C4-2B (cell line): Measurements from ENCODE around the gene TMCC2.

Experiments used
- CTCF ChIP-seq: fragments of 450-650 bp; conservative IDR thresholded peaks from 2 replicates; pipeline ENCODE4 v1.5.1; 2017; ENCODE audit warnings: mild to moderate bottlenecking
- ZFX ChIP-seq: fragments of 450-650 bp; IDR thresholded peaks from 2 replicates; pipeline ENCODE4 v1.6.1; 2017

GRCh38 chr1:205229916-205230700, 2.4 kb downstream of the TMCC2 start:
- TF ChIP-seq CTCF, result no peak
- no peak for TF ChIP-seq ZFX
